HEK293 (cell line): ENCODE measurements around the gene RHOG.

Source experiments
- CTCF ChIA-PET: fragments of 350-600 bp; formaldehyde crosslinking; extraction: SDS; loops from one replicate; lab custom pipeline; 2021; ENCODE audit warnings: antibody characterized with exemption; lab: Yijun Ruan, JAX
- POLR2A ChIA-PET: fragments of 300-600 bp; formaldehyde crosslinking; extraction: SDS; loops from one replicate; lab custom pipeline; 2020; ENCODE audit warnings: antibody characterized with exemption, inconsistent platforms; lab: Yijun Ruan, JAX
- H3K27ac ChIP-seq: fragments of 200-500 bp; sonication (Bioruptor generic); 2 replicates; pipeline ENCODE4 v1.5.1; 2014; ENCODE audit warnings: low read depth, low read length, control low read depth, inconsistent platforms; ENCODE audit errors: extremely low read depth
- H3K36me3 ChIP-seq, 2 experiments: fragments of 200-500 bp in 1 of 2; sonication (Bioruptor generic) in 1 of 2; 1 replicate in 1 of 2; 2 replicates in 1 of 2; pipeline ENCODE4 v1.5.1; 2014 to 2017; ENCODE audit warnings: inconsistent platforms in 2 of 2, low read length in 2 of 2; ENCODE audit not compliant: control insufficient read depth in 2 of 2, insufficient read depth in 1 of 2
- H3K4me1 ChIP-seq: fragments of 200-500 bp; sonication (Bioruptor generic); 2 replicates; pipeline ENCODE4 v1.5.1; 2014; ENCODE audit warnings: mild to moderate bottlenecking, low read length, inconsistent platforms; ENCODE audit not compliant: control insufficient read depth, insufficient read depth
- H3K4me3 ChIP-seq: 2 replicates; pipeline ENCODE4 v1.5.1; 2011; ENCODE audit warnings: low read depth, mild to moderate bottlenecking, control low read depth, low read length, moderate library complexity
- H3K9me3 ChIP-seq: fragments of 200-500 bp; sonication (Bioruptor generic); 2 replicates; pipeline ENCODE4 v1.5.1; 2014; ENCODE audit warnings: low read depth, low read length, inconsistent platforms; ENCODE audit not compliant: control insufficient read depth, insufficient read depth
- BCL6B ChIP-seq: fragments of 450-650 bp; formaldehyde crosslinking; IDR thresholded peaks from 2 replicates; pipeline ENCODE4 v1.5.1; 2017; ENCODE audit warnings: missing biosample characterization, missing genetic modification characterization
- KLF17 ChIP-seq: fragments of 450-650 bp; formaldehyde crosslinking; IDR thresholded peaks from 2 replicates; pipeline ENCODE4 v1.5.1; 2016; ENCODE audit warnings: missing biosample characterization, missing genetic modification characterization
- MZF1 ChIP-seq: fragments of 450-650 bp; formaldehyde crosslinking; IDR thresholded peaks from 2 replicates; pipeline ENCODE4 v1.5.1; 2017; ENCODE audit warnings: missing biosample characterization, missing genetic modification characterization, borderline replicate concordance
- OSR2 ChIP-seq: fragments of 450-650 bp; formaldehyde crosslinking; IDR thresholded peaks from 2 replicates; pipeline ENCODE4 v1.5.1; 2016; ENCODE audit warnings: missing biosample characterization, missing genetic modification characterization
- RBAK ChIP-seq: fragments of 450-650 bp; formaldehyde crosslinking; IDR thresholded peaks from 2 replicates; pipeline ENCODE4 v1.5.1; 2016; ENCODE audit warnings: missing biosample characterization, missing genetic modification characterization
- REST ChIP-seq: fragments of 450-650 bp; formaldehyde crosslinking; IDR thresholded peaks from 2 replicates; pipeline ENCODE4 v1.5.1; 2016; ENCODE audit warnings: missing biosample characterization, missing genetic modification characterization
- SP3 ChIP-seq: fragments of 450-650 bp; formaldehyde crosslinking; IDR thresholded peaks from 2 replicates; pipeline ENCODE4 v1.5.1; 2016; ENCODE audit warnings: missing biosample characterization, missing genetic modification characterization
- TRIM28 ChIP-seq: IDR thresholded peaks from 2 replicates; pipeline ENCODE4 v1.6.1; 2011; ENCODE audit warnings: low read length, control low read depth, borderline replicate concordance
- TSHZ1 ChIP-seq: fragments of 450-650 bp; formaldehyde crosslinking; IDR thresholded peaks from 2 replicates; pipeline ENCODE4 v1.5.1; 2016; ENCODE audit warnings: missing biosample characterization, missing genetic modification characterization, borderline replicate concordance
- WT1 ChIP-seq: fragments of 450-650 bp; formaldehyde crosslinking; IDR thresholded peaks from 2 replicates; pipeline ENCODE4 v1.5.1; 2016; ENCODE audit warnings: missing biosample characterization, missing genetic modification characterization
- ZBTB17 ChIP-seq: fragments of 450-650 bp; formaldehyde crosslinking; IDR thresholded peaks from 2 replicates; pipeline ENCODE4 v1.5.1; 2016; ENCODE audit warnings: missing biosample characterization, missing genetic modification characterization
- ZBTB20 ChIP-seq: fragments of 450-650 bp; formaldehyde crosslinking; IDR thresholded peaks from 2 replicates; pipeline ENCODE4 v1.5.1; 2016; ENCODE audit warnings: missing biosample characterization, missing genetic modification characterization
- ZNF133 ChIP-seq: fragments of 450-650 bp; formaldehyde crosslinking; IDR thresholded peaks from 2 replicates; pipeline ENCODE4 v1.5.1; 2016; ENCODE audit warnings: missing biosample characterization, missing genetic modification characterization
- ZNF184 ChIP-seq: fragments of 450-650 bp; IDR thresholded peaks from 2 replicates; pipeline ENCODE4 v1.5.1; 2018; ENCODE audit warnings: missing biosample characterization, mild to moderate bottlenecking, missing genetic modification characterization
- ZNF266 ChIP-seq: fragments of 450-650 bp; formaldehyde crosslinking; IDR thresholded peaks from 2 replicates; pipeline ENCODE4 v1.5.1; 2016; ENCODE audit warnings: missing biosample characterization, missing genetic modification characterization, low read depth
- ZNF354C ChIP-seq: fragments of 450-650 bp; formaldehyde crosslinking; IDR thresholded peaks from 2 replicates; pipeline ENCODE4 v1.5.1; 2016; ENCODE audit warnings: missing biosample characterization, missing genetic modification characterization, low read depth, borderline replicate concordance
- ZNF488 ChIP-seq: fragments of 450-650 bp; formaldehyde crosslinking; IDR thresholded peaks from 2 replicates; pipeline ENCODE4 v1.5.1; 2016; ENCODE audit warnings: missing biosample characterization, missing genetic modification characterization
- ZNF571 ChIP-seq: fragments of 450-650 bp; formaldehyde crosslinking; IDR thresholded peaks from 2 replicates; pipeline ENCODE4 v1.5.0; 2017; ENCODE audit warnings: missing biosample characterization, missing genetic modification characterization
- ZNF585B ChIP-seq: fragments of 450-650 bp; formaldehyde crosslinking; IDR thresholded peaks from 2 replicates; pipeline ENCODE4 v1.5.1; 2016; ENCODE audit warnings: missing biosample characterization, missing genetic modification characterization
- ZNF626 ChIP-seq: fragments of 450-650 bp; sonication (Bioruptor Pico); formaldehyde crosslinking; IDR thresholded peaks from 2 replicates; pipeline ENCODE4 v1.5.1; 2018; ENCODE audit warnings: missing biosample characterization, missing genetic modification characterization, inconsistent platforms
- ZNF664 ChIP-seq: fragments of 450-650 bp; formaldehyde crosslinking; IDR thresholded peaks from 2 replicates; pipeline ENCODE4 v1.5.1; 2016; ENCODE audit warnings: missing biosample characterization, missing genetic modification characterization
- ZSCAN16 ChIP-seq: fragments of 450-650 bp; formaldehyde crosslinking; IDR thresholded peaks from 2 replicates; pipeline ENCODE4 v1.5.1; 2016; ENCODE audit warnings: missing biosample characterization, missing genetic modification characterization

RHOG gene

GRCh38 chr11:3873712-3874349 lies 33.1 kb upstream of the RHOG start (continued):
- no peak for TF ChIP-seq REST (tag by site-specific recombination)
- TF ChIP-seq ZNF585B: no peak
- TF ChIP-seq KLF17 (tag by site-specific recombination): no peak
- no peak for TF ChIP-seq ZNF354C
- no peak for TF ChIP-seq ZNF571 (tag by site-specific recombination)
- TF ChIP-seq RBAK (tag by site-specific recombination): no peak
- peak; percentile 70; the same call in 1 of the 2 replicates for TF ChIP-seq WT1 (tag by site-specific recombination)
- no peak for TF ChIP-seq ZNF626 (tag by site-specific recombination)

- Histone ChIP-seq H3K36me3 (no peaks in the 10 kb centered on the region), H3K9me3 (no peaks in the 10 kb centered on the region), H3K4me1 (peaks cover 4% of the 10 kb centered on the region; the same call in 1 of the 2 replicates), H3K4me3 (no peak overlapping the region), H3K27ac (no peak overlapping the region)
- CTCF ChIA-PET: interaction anchor here (1.0 to 13.3 kb wide), 6 partner anchors 11 to 205 kb away, joined by 3 to 95 read pairs (median 8); partner anchors contain the start of gene STIM1
- POLR2A ChIA-PET: interaction anchor here (1.2 to 1.6 kb wide), 2 partner anchors 10 to 12 kb away, joined by 4 read pairs; partner anchors contain the start of gene STIM1
- TF ChIP-seq ZNF664 (tag by site-specific recombination): 0 out of 2 replicates have a peak, but pooled peaks have one; percentile 31
- 0 out of 2 replicates have a peak, but pooled peaks have one; percentile 18 for TF ChIP-seq ZBTB20 (tag by site-specific recombination)
- TF ChIP-seq OSR2 (tag by site-specific recombination): peak; percentile 94
- no peak for TF ChIP-seq ZNF488 (tag by site-specific recombination)
- TF ChIP-seq ZBTB17: peak; percentile 63
- TF ChIP-seq TRIM28: peak; percentile 91
- no peak for TF ChIP-seq ZNF184
- TF ChIP-seq ZSCAN16: no peak
- TF ChIP-seq, all 188 proteins: peak for 5
These were observed 26.7 kb upstream of the RHOG start for GRCh38 chr11:3867209-3868091.

GRCh38 chr11:3866836-3867208 lies 26.1 kb upstream of the RHOG start:
- H3K36me3 ChIP-seq: no peaks in the 10 kb centered on the region
- H3K27ac ChIP-seq: no peak overlapping the region
- H3K4me3 ChIP-seq: no peak overlapping the region
- ChIA-PET POLR2A (interaction anchor here (1.2 to 1.6 kb wide), 3 partner anchors 11 to 12 kb away, joined by 4 read pairs; partner anchors contain the start of gene STIM1), CTCF (interaction anchor here (1.0 to 13.3 kb wide), 5 partner anchors 10 to 48 kb away, joined by 3 to 95 read pairs (median 4); partner anchors contain the start of gene STIM1)
- peaks cover 4% of the 10 kb centered on the region; the same call in 1 of the 2 replicates for H3K4me1 ChIP-seq
- no peaks in the 10 kb centered on the region for H3K9me3 ChIP-seq
- TF ChIP-seq TSHZ1 (no peak), SP3 (tag by site-specific recombination) (no peak), BCL6B (tag by site-specific recombination) (no peak), ZNF266 (tag by site-specific recombination) (no peak), MZF1 (tag by site-specific recombination) (no peak), ZNF133 (tag by site-specific recombination) (no peak)
